ENCODE measurements around the gene FGFBP1.

FGFBP1 gene

DNA sequence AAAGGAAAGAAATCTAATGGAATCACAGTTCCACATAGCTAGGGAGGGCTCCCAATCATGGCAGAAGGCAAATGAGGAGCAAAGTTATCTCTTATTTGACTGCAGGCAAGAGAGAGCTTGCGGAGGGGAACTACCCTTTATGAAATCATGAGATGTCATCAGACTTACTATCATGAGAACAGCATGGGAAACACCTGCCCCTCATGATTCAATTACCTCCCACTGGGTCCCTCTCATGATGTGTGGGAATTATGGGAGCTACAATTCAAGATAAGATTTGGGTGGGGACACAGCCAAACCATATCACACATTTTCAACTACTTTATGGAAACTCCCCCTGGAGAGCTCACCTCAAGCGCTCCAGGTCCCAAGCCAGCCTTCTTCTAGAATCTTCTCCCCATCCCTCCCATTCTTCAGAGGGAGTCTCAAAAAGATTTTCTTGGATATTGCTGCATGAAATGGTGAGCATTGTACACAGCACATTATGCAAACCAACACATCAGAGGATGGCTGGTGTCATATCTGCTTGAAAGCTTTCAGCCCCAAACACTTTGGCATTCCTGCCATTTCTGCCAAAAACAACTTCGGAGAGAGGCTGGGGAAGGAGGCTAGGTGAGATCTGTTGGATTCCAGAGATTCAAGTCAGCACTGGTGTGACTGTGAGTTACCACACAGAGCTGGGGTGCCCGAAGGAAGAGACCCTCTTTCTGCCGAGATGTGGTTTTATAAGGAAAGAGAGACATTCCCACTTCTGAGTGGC is 6.9 kb downstream of the FGFBP1 start:
- Histone ChIP-seq H3K4me1 (no peaks in the 10 kb centered on the region), H3K9me3 (no peaks in the 10 kb centered on the region)
- TF ChIP-seq, protein P1, sequence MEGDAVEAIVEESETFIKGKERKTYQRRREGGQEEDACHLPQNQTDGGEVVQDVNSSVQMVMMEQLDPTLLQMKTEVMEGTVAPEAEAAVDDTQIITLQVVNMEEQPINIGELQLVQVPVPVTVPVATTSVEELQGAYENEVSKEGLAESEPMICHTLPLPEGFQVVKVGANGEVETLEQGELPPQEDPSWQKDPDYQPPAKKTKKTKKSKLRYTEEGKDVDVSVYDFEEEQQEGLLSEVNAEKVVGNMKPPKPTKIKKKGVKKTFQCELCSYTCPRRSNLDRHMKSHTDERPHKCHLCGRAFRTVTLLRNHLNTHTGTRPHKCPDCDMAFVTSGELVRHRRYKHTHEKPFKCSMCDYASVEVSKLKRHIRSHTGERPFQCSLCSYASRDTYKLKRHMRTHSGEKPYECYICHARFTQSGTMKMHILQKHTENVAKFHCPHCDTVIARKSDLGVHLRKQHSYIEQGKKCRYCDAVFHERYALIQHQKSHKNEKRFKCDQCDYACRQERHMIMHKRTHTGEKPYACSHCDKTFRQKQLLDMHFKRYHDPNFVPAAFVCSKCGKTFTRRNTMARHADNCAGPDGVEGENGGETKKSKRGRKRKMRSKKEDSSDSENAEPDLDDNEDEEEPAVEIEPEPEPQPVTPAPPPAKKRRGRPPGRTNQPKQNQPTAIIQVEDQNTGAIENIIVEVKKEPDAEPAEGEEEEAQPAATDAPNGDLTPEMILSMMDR (IDR thresholded peaks at IDR 0.05; ENCODE audit: low read depth, low read length) = no peak

DNA sequence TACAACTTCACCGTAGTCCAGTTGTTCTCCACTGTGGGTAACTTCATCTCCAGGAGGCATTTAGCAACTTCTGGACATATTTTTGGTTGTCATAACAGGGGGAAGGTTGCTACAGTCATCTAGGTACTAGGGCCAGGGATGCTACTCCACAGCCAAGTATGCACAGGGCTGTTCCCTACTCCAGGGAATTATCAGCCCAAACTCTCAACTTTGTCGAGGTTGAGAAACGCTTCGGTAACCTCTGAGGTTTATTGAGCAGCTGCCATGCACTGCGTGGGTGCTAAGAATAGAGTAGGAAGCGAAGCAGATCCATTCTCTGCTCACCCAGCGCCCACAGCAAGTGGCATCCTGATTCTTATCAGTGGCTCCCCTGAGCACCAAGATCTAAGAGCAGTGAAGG is 8.2 kb downstream of the FGFBP1 start:
- no peaks in the 10 kb centered on the region for H3K4me1 ChIP-seq
- TF ChIP-seq, protein P1 (IDR thresholded peaks at IDR 0.05; ENCODE audit: low read depth, low read length) = no peak
- no peaks in the 10 kb centered on the region for H3K9me3 ChIP-seq
- H3K4me3 ChIP-seq (ENCODE audit: low read depth, low read length) = no peak overlapping the region
- no peak for DNase-seq
- peaks cover 11% of the 10 kb centered on the region; the same call in 1 of the 2 replicates for H3K27me3 ChIP-seq
- H3K36me3 ChIP-seq = no peaks in the 10 kb centered on the region

More for the DNA sequence above, 6.9 kb downstream of the FGFBP1 start:
- H3K27me3 ChIP-seq = peaks cover 11% of the 10 kb centered on the region; the same call in 1 of the 2 replicates
- DNase-seq = no peak
- no peak overlapping the region for H3K4me3 ChIP-seq (ENCODE audit: low read depth, low read length)
- no peaks in the 10 kb centered on the region for H3K36me3 ChIP-seq

GRCh38 chr4:15929540-15929939 is 9.0 kb downstream of the FGFBP1 start:
- TF ChIP-seq, protein P1 (IDR thresholded peaks at IDR 0.05; ENCODE audit: low read depth, low read length) = no peak
- H3K4me3 ChIP-seq (ENCODE audit: low read depth, low read length) = no peak overlapping the region
- H3K4me1 ChIP-seq = no peaks in the 10 kb centered on the region
- no peak for DNase-seq
- peaks cover 11% of the 10 kb centered on the region; the same call in 1 of the 2 replicates for H3K27me3 ChIP-seq
- no peaks in the 10 kb centered on the region for H3K36me3 ChIP-seq
- H3K9me3 ChIP-seq = no peaks in the 10 kb centered on the region

GRCh38 chr4:15928883-15929282 is 9.7 kb downstream of the FGFBP1 start:
- H3K9me3 ChIP-seq = no peaks in the 10 kb centered on the region

DNA sequence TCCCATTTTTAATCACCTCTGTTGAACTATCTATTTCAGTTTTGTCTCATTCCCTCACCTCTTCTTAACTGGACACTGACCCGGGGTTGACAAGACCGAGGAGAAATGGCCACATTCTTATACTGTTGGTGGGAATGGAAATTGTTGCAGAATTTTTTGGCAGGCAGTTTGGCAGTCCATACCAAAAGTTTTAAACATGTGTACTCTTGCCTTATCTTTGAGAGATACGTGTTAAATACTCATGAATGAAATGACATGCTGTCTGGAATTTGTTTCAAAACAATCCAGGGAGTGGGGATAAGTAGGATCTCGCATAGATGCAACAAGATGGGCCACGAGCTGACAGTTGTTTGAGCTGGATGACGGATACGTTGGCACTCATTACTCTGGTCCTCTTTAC is 12.1 kb downstream of the FGFBP1 start:
- Histone ChIP-seq H3K4me3 (ENCODE audit: low read depth, low read length) (no peak overlapping the region), H3K4me1 (no peaks in the 10 kb centered on the region), H3K27me3 (peaks cover 7% of the 10 kb centered on the region; the same call in 1 of the 2 replicates), H3K9me3 (no peaks in the 10 kb centered on the region), H3K36me3 (no peaks in the 10 kb centered on the region)
- DNase-seq = no peak
- TF ChIP-seq, protein P1 (IDR thresholded peaks at IDR 0.05; ENCODE audit: low read depth, low read length) = no peak

More at GRCh38 chr4:15928883-15929282, 9.7 kb downstream of the FGFBP1 start:
- no peaks in the 10 kb centered on the region for H3K4me1 ChIP-seq
- H3K36me3 ChIP-seq = no peaks in the 10 kb centered on the region
- H3K4me3 ChIP-seq (ENCODE audit: low read depth, low read length) = no peak overlapping the region
- TF ChIP-seq, protein P1 (IDR thresholded peaks at IDR 0.05; ENCODE audit: low read depth, low read length) = no peak
- H3K27me3 ChIP-seq = peaks cover 11% of the 10 kb centered on the region; the same call in 1 of the 2 replicates
- no peak for DNase-seq

DNA sequence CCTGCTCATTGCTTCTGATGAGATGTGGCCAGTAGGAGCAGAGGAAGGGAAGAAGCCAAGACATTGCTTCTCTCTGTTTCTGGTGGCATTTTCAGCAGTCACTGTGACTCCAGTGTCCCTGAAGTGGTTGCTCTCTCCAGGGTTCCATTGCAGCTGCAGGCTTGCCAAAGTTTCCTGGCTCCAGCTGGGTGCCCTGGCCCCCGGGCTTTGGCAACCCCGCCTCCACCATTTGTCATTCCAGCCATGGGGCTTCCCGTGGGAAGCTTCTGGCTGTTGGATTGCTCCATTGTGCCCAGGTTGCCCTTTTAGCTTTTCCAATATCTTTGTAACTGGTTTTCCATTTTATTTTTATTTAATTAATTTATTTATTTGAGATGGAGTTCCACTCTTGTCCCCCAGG is 12.7 kb downstream of the FGFBP1 start:
- TF ChIP-seq, protein P1 (IDR thresholded peaks at IDR 0.05; ENCODE audit: low read depth, low read length) = no peak
- Histone ChIP-seq H3K36me3 (no peaks in the 10 kb centered on the region), H3K4me1 (no peaks in the 10 kb centered on the region), H3K4me3 (ENCODE audit: low read depth, low read length) (no peak overlapping the region), H3K27me3 (0 out of 2 replicates have a peak, but pooled peaks cover 5% of the 10 kb centered on the region), H3K9me3 (no peaks in the 10 kb centered on the region)
- DNase-seq = no peak
